ENCODE results near the gene NCK1.

DNA sequence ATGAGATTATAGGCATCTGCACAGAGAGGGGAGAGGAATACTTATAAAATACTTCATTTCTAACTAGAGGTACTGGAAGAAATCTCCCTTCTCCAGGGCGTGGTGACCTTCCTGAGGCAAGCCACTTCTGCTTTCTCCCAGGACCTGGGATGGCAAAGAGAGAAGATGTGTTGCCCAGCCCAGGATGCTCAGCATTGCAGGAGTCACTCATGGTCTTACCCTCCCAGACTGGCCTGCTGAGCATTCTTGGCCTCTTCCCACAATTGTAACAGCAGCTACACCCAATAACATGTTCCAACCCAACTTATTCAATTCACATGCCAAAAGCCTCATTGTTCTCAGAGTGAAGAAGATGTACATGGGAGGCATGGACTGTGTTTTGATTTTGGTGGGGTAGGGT, 133.6 kb downstream of the NCK1 start:
- TF ChIP-seq, protein P1, sequence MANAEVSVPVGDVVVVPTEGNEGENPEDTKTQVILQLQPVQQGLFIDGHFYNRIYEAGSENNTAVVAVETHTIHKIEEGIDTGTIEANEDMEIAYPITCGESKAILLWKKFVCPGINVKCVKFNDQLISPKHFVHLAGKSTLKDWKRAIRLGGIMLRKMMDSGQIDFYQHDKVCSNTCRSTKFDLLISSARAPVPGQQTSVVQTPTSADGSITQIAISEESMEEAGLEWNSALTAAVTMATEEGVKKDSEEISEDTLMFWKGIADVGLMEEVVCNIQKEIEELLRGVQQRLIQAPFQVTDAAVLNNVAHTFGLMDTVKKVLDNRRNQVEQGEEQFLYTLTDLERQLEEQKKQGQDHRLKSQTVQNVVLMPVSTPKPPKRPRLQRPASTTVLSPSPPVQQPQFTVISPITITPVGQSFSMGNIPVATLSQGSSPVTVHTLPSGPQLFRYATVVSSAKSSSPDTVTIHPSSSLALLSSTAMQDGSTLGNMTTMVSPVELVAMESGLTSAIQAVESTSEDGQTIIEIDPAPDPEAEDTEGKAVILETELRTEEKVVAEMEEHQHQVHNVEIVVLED (CRISPR knock-in tag; IDR thresholded peaks at IDR 0.05; ENCODE audit: borderline replicate concordance): no peak
- TF ChIP-seq EZH2 (conservative IDR thresholded peaks at IDR 0.05; ENCODE audit: low read depth, low read length) (no peak), KLF13 (CRISPR knock-in tag; IDR thresholded peaks at IDR 0.05) (no peak), CTCF (CRISPR knock-in tag; IDR thresholded peaks at IDR 0.05) (no peak), EP300 (IDR thresholded peaks at IDR 0.05; ENCODE audit: low read depth in 2 of 2, low read length in 2 of 2) (no peak), EP300 (CRISPR knock-in tag; IDR thresholded peaks at IDR 0.05; ENCODE audit: borderline replicate concordance) (no peak), ZNF33A (CRISPR knock-in tag; IDR thresholded peaks at IDR 0.05; ENCODE audit: borderline replicate concordance) (no peak), ZFP36L2 (CRISPR knock-in tag; IDR thresholded peaks at IDR 0.05) (no peak), HIVEP1 (CRISPR knock-in tag; IDR thresholded peaks at IDR 0.05) (no peak)
